ENCODE data around the gene MTFMT. TPM values are rescaled to one million over a fixed set of nuclear protein-coding genes. Genes with fewer than 3 reads are reported as not detected.

Gene MTFMT
- total RNA-seq, 1 donor from 2014 or later = 15.1 TPM

GRCh38 chr15:64989416-64990167 is 39.8 kb downstream of the MTFMT start, which contains the start of gene SPG21:
SPG21 (minus strand) TSS chr15:64989914; CDS start chr15:64983569, 6,345 bp downstream.
- FAIRE-seq (no peak), DNase-seq (ENCODE audit: low spot score in 2 of 2) (peak; percentile 93 to 95)

GRCh38 chr15:64987136-64987535 is 42.3 kb downstream of the MTFMT start:
- DNase-seq (ENCODE audit: low spot score in 2 of 2) = no peak
- no peak for FAIRE-seq

- DNase-seq (ENCODE audit: low spot score in 2 of 2) (no peak), FAIRE-seq (no peak)
Observed at GRCh38 chr15:64985366-64986033, 43.9 kb downstream of the MTFMT start.

- FAIRE-seq (no peak), DNase-seq (ENCODE audit: low spot score in 2 of 2) (no peak)
Observed at GRCh38 chr15:64982472-64982871, 47.0 kb downstream of the MTFMT start.

- FAIRE-seq = no peak
Observed at GRCh38 chr15:64981812-64982431, 47.5 kb downstream of the MTFMT start.

GRCh38 chr15:64979252-64979710 is 50.2 kb downstream of the MTFMT start:
- no peak for DNase-seq (ENCODE audit: low spot score in 2 of 2)
- FAIRE-seq = no peak

More at GRCh38 chr15:64981812-64982431, 47.5 kb downstream of the MTFMT start:
- no peak for DNase-seq (ENCODE audit: low spot score in 2 of 2)

GRCh38 chr15:64975390-64975789 is 54.0 kb downstream of the MTFMT start:
- no peak for DNase-seq (ENCODE audit: low spot score in 2 of 2)
- FAIRE-seq = no peak

GRCh38 chr15:64970698-64971097 is 58.7 kb downstream of the MTFMT start:
- FAIRE-seq (no peak), DNase-seq (ENCODE audit: low spot score in 2 of 2) (no peak)

- no peak for FAIRE-seq
- no peak for DNase-seq (ENCODE audit: low spot score in 2 of 2)
Observed at GRCh38 chr15:64969401-64969800, 60.0 kb downstream of the MTFMT start.

- DNase-seq (ENCODE audit: low spot score in 2 of 2) = no peak
- no peak for FAIRE-seq
Observed at GRCh38 chr15:64961013-64961412, 68.4 kb downstream of the MTFMT start.

GRCh38 chr15:64960153-64960552 is 69.3 kb downstream of the MTFMT start:
- DNase-seq (ENCODE audit: low spot score in 2 of 2) (no peak), FAIRE-seq (no peak)

GRCh38 chr15:64959128-64959527 is 70.3 kb downstream of the MTFMT start:
- DNase-seq (ENCODE audit: low spot score in 2 of 2) (no peak), FAIRE-seq (no peak)

GRCh38 chr15:64954395-64954794 is 75.0 kb downstream of the MTFMT start:
- no peak for DNase-seq (ENCODE audit: low spot score in 2 of 2)
- no peak for FAIRE-seq

- DNase-seq (ENCODE audit: low spot score in 2 of 2) = no peak
- no peak for FAIRE-seq
Observed at GRCh38 chr15:64951777-64952418, 77.5 kb downstream of the MTFMT start.

Other genes with a start within 250 kb of the MTFMT start
- gene PIF1, start 204.0 kb downstream of the MTFMT start, total RNA-seq = 0.82 TPM
- gene PLEKHO2, start 187.7 kb downstream of the MTFMT start, total RNA-seq = 4.5 TPM
- gene ANKDD1A, start 117.7 kb downstream of the MTFMT start, total RNA-seq = 13.9 TPM
- 58.7 TPM for gene SPG21, start 39.7 kb downstream of the MTFMT start, total RNA-seq
- gene SLC51B, start 15.7 kb upstream of the MTFMT start, total RNA-seq = not detected
- gene RASL12, start 38.4 kb upstream of the MTFMT start, total RNA-seq = 2.4 TPM
- not detected for gene KBTBD13, start 47.1 kb upstream of the MTFMT start, total RNA-seq
- 2.0 TPM for gene UBAP1L, start 85.6 kb upstream of the MTFMT start, total RNA-seq
- gene PDCD7, start 104.2 kb upstream of the MTFMT start, total RNA-seq = 13.9 TPM
- gene CLPX, start 155.7 kb upstream of the MTFMT start, total RNA-seq = 73.4 TPM
- 0.41 TPM for gene CILP, start 181.8 kb upstream of the MTFMT start, total RNA-seq